ENCODE results near the gene TSPAN14. TPM values are rescaled to one million over a fixed set of nuclear protein-coding genes. Genes with fewer than 3 reads are reported as not detected.

The TSPAN14 gene
- total and polyA plus RNA-seq, 9 donors: 15.8 to 59.5 (median 45.3) TPM

DNA sequence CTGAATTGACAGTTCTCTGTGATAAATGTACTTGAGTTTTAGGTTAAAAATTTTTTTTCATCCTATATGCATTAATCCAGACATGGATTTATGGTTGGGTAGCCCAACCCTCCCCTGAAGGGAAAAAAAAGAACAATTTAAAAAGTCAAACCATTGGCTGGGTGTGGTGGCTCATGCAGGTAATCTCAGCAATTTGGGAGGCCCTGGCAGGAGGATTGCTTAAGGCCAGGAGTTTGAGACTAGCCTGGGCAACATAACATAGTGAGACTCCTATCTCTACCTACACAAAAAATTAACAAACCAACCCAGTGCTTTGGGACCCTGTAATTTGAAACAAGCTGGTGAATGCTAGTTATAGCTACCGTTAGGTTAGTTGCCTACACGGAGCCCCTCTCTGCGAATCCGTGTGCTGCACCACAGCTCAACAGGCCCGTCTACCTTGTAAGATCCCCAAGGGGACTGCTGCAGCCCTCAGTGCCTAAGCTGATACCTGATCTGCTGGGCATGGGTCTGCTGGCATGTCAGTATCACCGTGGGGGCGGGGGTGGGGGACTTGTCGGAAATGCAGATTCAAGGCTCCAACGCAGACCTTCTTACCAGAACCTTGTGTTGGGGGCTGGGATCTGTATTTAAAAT lies 32.8 kb downstream of the TSPAN14 start:
- H3K9me3 ChIP-seq (replicated peaks; ENCODE audit: control insufficient read depth, low read depth, low read length): no peaks in the 10 kb centered on the region
- WGBS (ENCODE audit: insufficient coverage): 84% methylated on average over 9 of the region's 9 CpGs
- no peak overlapping the region for H3K27ac ChIP-seq (ENCODE audit: low read length)
- H3K27me3 ChIP-seq (ENCODE audit: control insufficient read depth, insufficient read depth, low read length): no peaks in the 10 kb centered on the region
- DNase-seq: no peak
- H3K36me3 ChIP-seq (ENCODE audit: control insufficient read depth, insufficient read depth, low read length): peaks cover 35% of the 10 kb centered on the region
- no peak overlapping the region for H3K4me3 ChIP-seq (ENCODE audit: low read length)
- peaks cover 30% of the 10 kb centered on the region for H3K4me1 ChIP-seq (ENCODE audit: control insufficient read depth, insufficient read depth, low read length)

DNA sequence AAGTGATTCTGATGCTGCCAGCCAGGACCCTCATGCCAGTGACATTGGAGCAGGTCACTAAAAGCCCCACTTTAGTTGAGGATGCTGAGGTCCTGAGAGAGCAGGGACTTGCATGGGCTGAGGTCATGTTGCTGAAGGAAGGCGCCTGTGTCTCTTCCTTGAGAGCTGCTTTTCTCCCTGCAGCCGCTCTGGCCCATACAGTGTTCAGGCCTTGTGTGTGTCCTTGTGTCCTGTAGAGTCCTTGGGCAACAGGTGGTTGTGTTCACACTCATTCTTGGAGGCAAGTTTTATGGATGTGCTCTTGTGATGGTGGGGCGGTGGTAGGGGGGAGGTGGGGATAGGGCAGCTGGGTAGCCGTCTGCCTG lies 33.3 kb downstream of the TSPAN14 start:
- no peaks in the 10 kb centered on the region for H3K9me3 ChIP-seq (replicated peaks; ENCODE audit: control insufficient read depth, low read depth, low read length)
- peaks cover 39% of the 10 kb centered on the region for H3K36me3 ChIP-seq (ENCODE audit: control insufficient read depth, insufficient read depth, low read length)
- H3K4me1 ChIP-seq (ENCODE audit: control insufficient read depth, insufficient read depth, low read length): peaks cover 30% of the 10 kb centered on the region
- no peak overlapping the region for H3K27ac ChIP-seq (ENCODE audit: low read length)
- no peak overlapping the region for H3K4me3 ChIP-seq (ENCODE audit: low read length)
- WGBS (ENCODE audit: insufficient coverage): 88% methylated on average over 3 of the region's 4 CpGs
- no peak for DNase-seq
- H3K27me3 ChIP-seq (ENCODE audit: control insufficient read depth, insufficient read depth, low read length): no peaks in the 10 kb centered on the region

DNA sequence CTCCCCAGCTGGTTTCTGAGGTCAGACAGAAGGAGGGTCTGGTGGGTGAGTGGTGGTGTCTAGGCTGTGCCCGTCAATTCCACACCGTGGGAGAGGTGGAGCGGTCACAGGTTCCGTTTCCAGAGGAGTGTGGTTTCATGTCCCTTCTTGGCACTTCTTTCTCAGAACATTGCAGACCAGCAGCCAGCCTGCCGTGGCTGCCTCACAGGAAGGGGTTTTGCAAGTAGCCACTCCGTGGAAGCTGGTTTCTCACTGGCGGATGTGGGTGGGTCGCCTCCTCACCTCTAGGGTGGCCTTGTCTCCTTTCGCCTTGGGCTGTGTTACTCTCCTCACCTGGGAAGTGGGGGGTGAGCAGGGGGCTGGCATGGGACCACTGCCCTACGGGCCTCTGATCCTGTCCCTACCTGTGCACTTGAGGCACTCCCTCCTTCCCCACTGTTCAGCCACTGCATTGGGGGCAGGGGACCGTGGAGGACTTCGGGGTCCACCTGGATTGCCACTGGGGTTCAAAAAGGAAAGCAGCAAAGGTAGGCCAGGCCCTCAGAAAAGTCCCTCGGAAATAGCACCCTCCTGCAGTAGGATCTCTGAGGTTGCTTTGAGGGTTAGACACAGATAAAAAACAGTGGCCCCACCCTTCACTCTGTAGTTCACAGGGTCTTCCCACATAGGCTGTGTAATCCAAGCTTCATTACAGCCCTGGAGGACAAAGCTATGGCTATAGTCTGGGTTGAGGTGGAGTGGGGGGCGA lies 33.9 kb downstream of the TSPAN14 start:
- H3K27me3 ChIP-seq (ENCODE audit: control insufficient read depth, insufficient read depth, low read length): no peaks in the 10 kb centered on the region
- H3K27ac ChIP-seq (ENCODE audit: low read length): no peak overlapping the region
- no peak for DNase-seq
- H3K36me3 ChIP-seq (ENCODE audit: control insufficient read depth, insufficient read depth, low read length): peaks cover 38% of the 10 kb centered on the region
- WGBS (ENCODE audit: insufficient coverage): 94% methylated on average over 3 of the region's 14 CpGs
- no peaks in the 10 kb centered on the region for H3K9me3 ChIP-seq (replicated peaks; ENCODE audit: control insufficient read depth, low read depth, low read length)
- peaks cover 30% of the 10 kb centered on the region for H3K4me1 ChIP-seq (ENCODE audit: control insufficient read depth, insufficient read depth, low read length)
- no peak overlapping the region for H3K4me3 ChIP-seq (ENCODE audit: low read length)

DNA sequence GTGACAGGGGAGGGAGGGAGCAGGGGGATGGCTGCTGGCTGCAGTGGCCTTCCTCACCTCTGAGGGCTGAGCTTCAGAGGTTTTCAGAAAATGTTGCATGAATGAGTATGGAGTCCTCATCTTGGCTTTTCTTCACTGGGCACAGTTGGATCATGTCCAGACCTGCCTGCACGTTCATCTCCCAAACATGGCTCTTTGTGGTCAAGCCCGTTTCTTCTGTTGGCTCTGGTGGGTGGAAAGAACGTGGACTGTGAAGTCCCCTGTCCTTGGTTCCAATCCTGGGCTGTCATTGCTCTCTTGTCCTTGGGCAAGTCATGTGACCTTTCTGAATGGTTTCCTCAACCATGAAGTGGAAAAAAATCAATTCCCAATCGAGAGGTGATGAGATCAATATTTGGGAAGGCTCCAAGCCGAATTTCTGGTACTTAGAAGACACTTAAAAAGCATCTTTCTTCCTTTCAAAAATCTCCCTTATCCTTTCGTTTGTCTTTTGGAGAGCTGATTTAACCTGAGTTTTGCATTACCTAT lies 34.5 kb downstream of the TSPAN14 start:
- Histone ChIP-seq H3K27me3 (ENCODE audit: control insufficient read depth, insufficient read depth, low read length) (no peaks in the 10 kb centered on the region), H3K27ac (ENCODE audit: low read length) (no peak overlapping the region), H3K4me1 (ENCODE audit: control insufficient read depth, insufficient read depth, low read length) (peaks cover 32% of the 10 kb centered on the region), H3K36me3 (ENCODE audit: control insufficient read depth, insufficient read depth, low read length) (peaks cover 35% of the 10 kb centered on the region), H3K4me3 (ENCODE audit: low read length) (no peak overlapping the region), H3K9me3 (replicated peaks; ENCODE audit: control insufficient read depth, low read depth, low read length) (no peaks in the 10 kb centered on the region)
- DNase-seq: no peak
- 80% methylated on average over 1 of the region's 6 CpGs for WGBS (ENCODE audit: insufficient coverage)

DNA sequence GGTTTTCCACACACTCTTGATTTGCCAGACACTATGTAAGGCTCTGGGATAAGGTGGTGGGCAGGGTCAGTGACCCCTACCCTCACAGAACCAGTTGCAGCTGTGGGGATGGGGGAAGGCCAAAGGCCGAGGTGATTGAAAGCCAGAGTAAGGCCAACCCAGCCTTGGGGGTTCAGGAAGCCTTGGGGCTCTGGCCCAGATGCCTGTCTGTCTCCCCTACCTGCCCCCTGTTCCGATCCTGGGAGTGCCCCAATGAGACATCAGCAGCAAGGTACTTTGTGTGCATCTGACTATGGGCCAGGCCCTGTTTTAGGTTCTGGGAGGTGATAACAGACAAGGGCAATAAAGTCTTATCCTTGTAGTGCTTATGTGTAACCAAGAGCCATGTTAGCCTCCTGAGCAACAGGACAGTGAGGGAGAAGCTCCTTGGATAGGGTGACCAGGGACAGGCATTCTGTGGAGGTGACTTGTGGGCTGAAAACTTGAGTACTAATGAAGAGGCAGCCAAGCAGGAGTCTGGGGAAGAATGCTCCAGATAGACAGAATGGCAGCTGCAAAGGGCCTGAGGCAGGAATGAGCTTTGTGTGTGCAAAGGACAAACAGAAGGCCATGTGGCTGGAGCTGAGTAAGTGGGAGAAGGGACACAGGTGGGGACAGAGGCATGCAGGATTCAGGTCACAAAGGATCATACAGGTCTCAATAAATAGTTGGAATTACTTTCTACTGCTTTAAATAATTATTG lies 35.4 kb downstream of the TSPAN14 start:
- Histone ChIP-seq H3K27me3 (ENCODE audit: control insufficient read depth, insufficient read depth, low read length) (no peaks in the 10 kb centered on the region), H3K4me1 (ENCODE audit: control insufficient read depth, insufficient read depth, low read length) (peaks cover 41% of the 10 kb centered on the region), H3K36me3 (ENCODE audit: control insufficient read depth, insufficient read depth, low read length) (peaks cover 41% of the 10 kb centered on the region), H3K27ac (ENCODE audit: low read length) (no peak overlapping the region), H3K4me3 (ENCODE audit: low read length) (no peak overlapping the region), H3K9me3 (replicated peaks; ENCODE audit: control insufficient read depth, low read depth, low read length) (no peaks in the 10 kb centered on the region)
- DNase-seq: no peak
- no CpG with 5 or more reads among the region's 2 CpGs for WGBS (ENCODE audit: insufficient coverage)

DNA sequence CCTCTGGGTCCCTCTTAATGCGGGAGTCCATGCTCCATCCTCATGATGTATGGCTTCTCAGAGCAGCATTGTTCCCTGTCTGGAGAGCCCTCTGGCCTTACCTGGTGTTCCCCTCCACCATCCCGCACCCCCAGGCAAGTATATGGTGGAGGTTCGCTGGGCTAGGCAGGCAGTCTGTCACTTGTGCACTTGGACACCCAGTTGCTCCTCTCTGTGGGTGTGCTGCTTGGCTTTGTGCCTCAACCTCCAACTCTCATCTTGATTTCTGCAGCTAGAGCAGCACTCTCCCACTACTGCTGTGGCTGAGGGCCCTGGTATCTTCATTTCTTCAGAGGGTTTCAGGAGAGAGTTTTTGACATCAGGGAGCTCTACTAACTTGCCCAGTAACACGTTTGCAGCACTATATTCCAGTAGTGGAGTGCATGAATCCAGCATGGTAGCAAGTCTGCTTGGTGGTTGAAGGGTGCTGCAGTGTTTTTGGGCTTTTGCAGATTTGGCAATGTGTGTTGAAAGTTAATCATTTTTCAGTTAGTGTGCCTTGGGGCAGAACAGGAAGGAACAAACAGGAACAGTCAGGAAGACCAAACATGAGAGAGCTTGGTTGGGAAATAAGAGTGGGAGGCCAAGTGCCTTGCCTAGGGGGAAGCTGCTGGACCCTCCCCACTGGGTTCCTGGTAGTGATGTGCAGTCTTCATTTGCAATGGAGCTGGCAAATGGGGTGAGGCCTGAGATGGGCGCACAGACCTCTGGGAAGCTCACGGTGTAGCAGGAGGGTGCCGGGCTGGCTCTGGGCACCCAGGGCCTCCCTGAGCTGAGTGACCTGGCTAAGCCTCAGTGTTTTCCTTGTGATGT lies 37.4 kb downstream of the TSPAN14 start:
- peaks cover 30% of the 10 kb centered on the region for H3K4me1 ChIP-seq (ENCODE audit: control insufficient read depth, insufficient read depth, low read length)
- 88% methylated on average over 7 of the region's 7 CpGs for WGBS (ENCODE audit: insufficient coverage)
- no peaks in the 10 kb centered on the region for H3K9me3 ChIP-seq (replicated peaks; ENCODE audit: control insufficient read depth, low read depth, low read length)
- no peak for DNase-seq
- peaks cover 41% of the 10 kb centered on the region for H3K36me3 ChIP-seq (ENCODE audit: control insufficient read depth, insufficient read depth, low read length)
- no peak overlapping the region for H3K27ac ChIP-seq (ENCODE audit: low read length)
- no peaks in the 10 kb centered on the region for H3K27me3 ChIP-seq (ENCODE audit: control insufficient read depth, insufficient read depth, low read length)
- no peak overlapping the region for H3K4me3 ChIP-seq (ENCODE audit: low read length)

DNA sequence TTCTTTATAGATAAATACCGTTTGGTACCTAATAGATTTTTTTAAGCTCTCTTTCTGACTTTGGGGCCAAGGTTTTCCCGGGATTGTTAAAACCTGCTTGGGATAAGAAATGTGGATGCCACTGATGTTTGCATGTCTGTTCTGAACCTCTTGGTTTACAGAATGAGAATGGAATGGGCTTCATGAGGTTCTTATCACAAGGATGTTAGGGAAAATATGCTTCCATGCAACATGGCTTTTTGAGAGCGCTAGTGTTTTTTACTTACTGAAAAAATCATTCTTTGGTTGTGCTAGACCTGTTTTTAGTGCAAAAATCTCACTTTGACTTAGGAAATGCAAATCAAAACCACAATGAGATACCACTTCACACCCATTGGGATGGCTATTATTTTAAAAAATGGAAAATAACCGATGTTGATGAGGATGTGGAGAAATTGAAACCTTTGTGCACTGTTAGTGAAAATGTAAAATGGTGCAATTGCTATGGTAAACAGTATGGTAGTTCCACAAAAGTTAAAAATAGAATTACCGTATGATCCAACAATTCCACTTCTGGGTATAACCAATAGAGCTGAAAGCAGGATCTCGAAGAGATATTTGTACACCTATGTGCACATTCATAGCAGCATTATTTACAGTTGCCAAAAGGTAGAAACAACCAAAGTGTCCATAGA lies 38.9 kb downstream of the TSPAN14 start:
- Histone ChIP-seq H3K27me3 (ENCODE audit: control insufficient read depth, insufficient read depth, low read length) (no peaks in the 10 kb centered on the region), H3K27ac (ENCODE audit: low read length) (no peak overlapping the region), H3K4me1 (ENCODE audit: control insufficient read depth, insufficient read depth, low read length) (peaks cover 27% of the 10 kb centered on the region), H3K36me3 (ENCODE audit: control insufficient read depth, insufficient read depth, low read length) (peaks cover 41% of the 10 kb centered on the region), H3K9me3 (replicated peaks; ENCODE audit: control insufficient read depth, low read depth, low read length) (no peaks in the 10 kb centered on the region), H3K4me3 (ENCODE audit: low read length) (no peak overlapping the region)
- WGBS (ENCODE audit: insufficient coverage): no CpG with 5 or more reads among the region's 6 CpGs
- no peak for DNase-seq

DNA sequence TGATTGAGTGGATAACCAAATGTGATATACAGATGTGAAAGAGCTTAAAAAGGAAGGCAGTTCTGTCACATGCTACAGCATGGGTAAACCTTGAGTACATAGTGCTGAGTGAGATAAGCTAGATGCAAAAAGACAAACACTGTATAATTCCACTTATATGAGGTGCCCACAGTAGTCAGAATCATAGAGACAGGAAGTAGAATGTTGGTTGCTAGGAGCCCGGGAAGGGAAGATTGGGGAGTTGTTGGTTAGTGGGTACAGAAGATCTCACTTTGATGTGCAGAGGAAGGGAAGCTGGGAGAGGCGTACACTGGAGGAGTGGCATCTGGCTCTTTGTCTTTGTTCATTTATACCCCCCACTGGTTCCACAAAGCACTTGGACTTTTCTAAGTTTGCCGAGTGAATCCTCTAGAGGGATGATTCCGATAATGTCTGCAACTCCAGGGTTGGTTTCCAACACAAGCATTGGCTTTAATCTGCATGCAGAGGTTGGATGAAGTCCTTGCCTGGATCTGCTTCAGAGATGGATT lies 39.5 kb downstream of the TSPAN14 start:
- WGBS (ENCODE audit: insufficient coverage): 55% methylated on average over 1 of the region's 4 CpGs
- Histone ChIP-seq H3K4me1 (ENCODE audit: control insufficient read depth, insufficient read depth, low read length) (peaks cover 27% of the 10 kb centered on the region), H3K36me3 (ENCODE audit: control insufficient read depth, insufficient read depth, low read length) (peaks cover 41% of the 10 kb centered on the region), H3K27ac (ENCODE audit: low read length) (no peak overlapping the region), H3K27me3 (ENCODE audit: control insufficient read depth, insufficient read depth, low read length) (no peaks in the 10 kb centered on the region), H3K4me3 (ENCODE audit: low read length) (no peak overlapping the region), H3K9me3 (replicated peaks; ENCODE audit: control insufficient read depth, low read depth, low read length) (no peaks in the 10 kb centered on the region)
- DNase-seq: peak; percentile 80

DNA sequence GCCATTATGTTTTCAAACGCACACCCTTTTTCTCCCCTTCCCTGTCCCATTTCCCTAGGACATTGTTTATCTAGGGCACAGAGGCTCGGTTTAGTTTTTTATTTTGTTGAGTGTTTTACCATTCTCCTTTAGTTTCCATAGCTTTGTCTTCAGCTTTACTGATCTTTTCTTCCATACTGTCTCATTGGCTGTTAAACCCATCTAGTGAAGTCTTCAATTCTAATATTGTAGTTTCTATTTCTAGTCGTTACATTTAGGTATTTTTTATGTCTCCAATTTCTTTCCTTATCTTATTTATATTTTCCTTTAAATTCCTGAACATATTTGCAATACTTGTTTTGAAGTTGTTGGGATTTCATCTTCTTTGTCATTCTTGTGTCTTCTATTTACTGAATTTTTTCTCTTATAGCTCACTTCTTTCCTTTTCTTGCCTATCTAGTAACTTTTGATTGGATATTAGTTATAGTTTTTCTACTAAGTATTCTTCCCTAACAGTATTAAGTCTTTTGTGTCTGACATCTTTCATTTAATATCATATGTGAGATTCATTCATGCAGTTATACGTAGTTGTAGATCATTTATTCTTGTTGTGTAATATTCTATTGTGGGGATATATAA lies 42.6 kb downstream of the TSPAN14 start:
- DNase-seq: no peak
- Histone ChIP-seq H3K36me3 (ENCODE audit: control insufficient read depth, insufficient read depth, low read length) (peaks cover 12% of the 10 kb centered on the region), H3K27me3 (ENCODE audit: control insufficient read depth, insufficient read depth, low read length) (no peaks in the 10 kb centered on the region), H3K4me1 (ENCODE audit: control insufficient read depth, insufficient read depth, low read length) (peaks cover 52% of the 10 kb centered on the region), H3K27ac (ENCODE audit: low read length) (no peak overlapping the region), H3K9me3 (replicated peaks; ENCODE audit: control insufficient read depth, low read depth, low read length) (no peaks in the 10 kb centered on the region), H3K4me3 (ENCODE audit: low read length) (no peak overlapping the region)
- WGBS (ENCODE audit: insufficient coverage): no CpG with 5 or more reads among the region's 4 CpGs

Data from muscle of leg (tissue), 11 donors.